ENCODE data around the gene IKBKG. TPM values are rescaled to one million over a fixed set of nuclear protein-coding genes. Genes with fewer than 3 reads are reported as not detected.
A peak's percentile ranks its signal among the peaks of the same experiment; 100 is the strongest.
"Not testable (repeated sequence)": the region's sequence is repeated elsewhere in the genome, so short reads cannot be mapped to it uniquely, and the experiment has no call there.

The IKBKG gene
- total and polyA plus RNA-seq, 7 experiments from 2014 or later: 19.6 to 45.5 (median 37.3) TPM

DNA sequence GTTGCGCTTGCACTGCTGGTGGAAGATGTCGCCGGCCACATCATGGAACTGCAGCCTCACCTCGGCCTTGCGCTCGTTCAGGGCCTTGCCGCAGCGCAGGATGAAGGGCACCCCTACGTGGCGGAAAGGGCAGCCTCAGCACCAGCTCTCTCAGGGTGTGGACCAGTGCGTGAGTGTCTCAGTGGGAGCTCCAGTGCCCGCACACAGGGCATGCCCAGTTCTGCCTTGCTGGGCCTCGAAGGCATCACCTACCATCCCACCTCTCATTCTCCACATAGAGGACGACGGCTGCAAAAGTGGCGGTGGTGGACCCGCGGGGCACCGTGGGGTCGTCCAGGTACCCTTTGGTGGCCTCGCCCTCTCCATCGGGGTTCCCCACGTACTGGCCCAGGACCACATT lies 14.7 kb upstream of the IKBKG start:
- Mint-ChIP-seq H3K27me3 (no peaks in the 10 kb centered on the region), H3K4me1 (peaks cover 0 to 7% (median 5%) of the 10 kb centered on the region in 7 donors), H3K27ac (no peak overlapping the region), H3K36me3 (peaks cover 0 to 6% (median 0%) of the 10 kb centered on the region in 5 donors), H3K4me3 (no peak overlapping the region), H3K9me3 (peaks cover 0 to 2% (median 0%) of the 10 kb centered on the region in 11 donors)
- ATAC-seq: no peak
- Histone ChIP-seq H3K9me3 (ENCODE audit: control insufficient read depth in 2 of 3, low read length in 3 of 3) (no peaks in the 10 kb centered on the region), H3K4me1 (ENCODE audit: control insufficient read depth in 2 of 2, insufficient read depth in 2 of 2, low read length in 2 of 2) (no peaks in the 10 kb centered on the region), H3K36me3 (ENCODE audit: control insufficient read depth in 2 of 3, insufficient read depth in 3 of 3, low read length in 3 of 3) (peaks cover 0 to 37% (median 0%) of the 10 kb centered on the region in 3 experiments), H3K27ac (ENCODE audit: low read depth, low read length) (no peak overlapping the region), H3K4me3 (ENCODE audit: low read length) (no peak overlapping the region), H3K27me3 (ENCODE audit: control insufficient read depth in 2 of 2, insufficient read depth in 2 of 2, low read length in 2 of 2) (no peaks in the 10 kb centered on the region)
- intact Hi-C loops (cut with micrococcal nuclease): loop anchor here in 1 of 2 donors (5.0 kb wide), 1 partner anchor 435 kb away; the partner anchor contains the start of gene MECP2
- CTCF ChIA-PET: interaction anchor here (1.4 to 2.1 kb wide), 2 partner anchors 11 to 42 kb away, joined by 4 to 5 read pairs; partner anchors contain the start of gene SLC10A3
- POLR2A ChIA-PET: interaction anchor here (1.0 to 2.3 kb wide), 3 partner anchors 133 to 162 kb away, joined by 3 to 12 read pairs (median 3); partner anchors contain the start of gene RPL10
- no peak for DNase-seq

DNA sequence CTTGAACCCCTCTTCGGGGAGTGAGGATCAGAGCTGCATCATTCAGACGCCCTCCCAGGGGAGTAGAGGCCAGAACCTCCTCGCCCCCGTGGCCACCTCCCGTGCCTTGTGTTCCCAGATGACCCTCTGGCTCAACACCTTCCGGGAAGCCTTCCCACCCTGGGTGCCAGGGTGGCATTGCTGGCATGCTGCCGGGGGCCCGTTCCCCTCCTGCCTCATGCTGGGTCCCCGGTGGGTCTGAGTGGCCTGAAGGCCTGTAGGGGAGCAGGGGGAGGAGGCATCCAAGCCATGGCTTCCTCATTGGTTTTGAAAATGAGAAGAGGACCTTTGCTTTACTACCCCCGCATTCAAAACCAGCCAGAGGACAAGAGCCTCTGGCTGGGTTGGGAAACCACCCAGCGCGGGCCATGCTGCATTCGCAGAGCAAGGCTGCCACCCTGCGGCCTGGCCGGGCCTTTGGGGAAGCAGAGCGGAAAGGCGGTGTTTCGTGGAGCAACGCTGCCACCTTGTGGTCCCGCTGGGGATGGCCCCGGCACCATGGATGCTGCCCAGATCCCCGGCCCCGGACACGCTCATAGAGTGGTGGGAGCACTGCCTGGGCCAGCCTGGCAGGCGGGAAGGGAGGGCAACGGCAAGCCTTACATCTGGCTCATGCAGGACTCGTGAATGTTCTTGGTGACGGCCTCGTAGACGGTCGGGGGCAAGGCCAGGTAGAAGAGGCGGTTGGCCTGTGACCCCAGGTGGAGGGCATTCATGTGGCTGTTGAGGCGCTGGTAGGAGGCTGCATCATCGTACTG lies 12.7 kb upstream of the IKBKG start:
- Mint-ChIP-seq H3K9me3 (no peaks in the 10 kb centered on the region), H3K4me3 (no peak overlapping the region), H3K4me1 (peaks cover 0 to 13% (median 6%) of the 10 kb centered on the region in 7 donors), H3K27me3 (no peaks in the 10 kb centered on the region), H3K36me3 (peaks cover 0 to 6% (median 0%) of the 10 kb centered on the region in 5 donors), H3K27ac (peak overlapping the region in 5 of 9 donors; percentile 26 to 72 (median 67))
- H3K4me3 ChIP-seq (ENCODE audit: low read length): no peak overlapping the region
- H3K9me3 ChIP-seq (ENCODE audit: control insufficient read depth in 2 of 3, low read length in 3 of 3): no peaks in the 10 kb centered on the region
- intact Hi-C loops (cut with micrococcal nuclease): loop anchor here (1.0 to 5.0 kb wide), 5 partner anchors 135 to 522 kb away; partner anchors contain the start of gene MECP2 (in 1 of the 2)
- CTCF ChIA-PET: interaction anchor here (0.7 to 1.8 kb wide), 3 partner anchors 161 to 213 kb away, joined by 3 to 13 read pairs (median 4); partner anchors contain the start of gene FLNA
- ATAC-seq: peak; percentile 100
- POLR2A ChIA-PET: interaction anchor here (0.7 to 1.3 kb wide), 3 partner anchors 20 to 161 kb away, joined by 3 read pairs; no protein-coding TSS in a partner anchor
- peak; percentile 78 to 93 (median 87) for DNase-seq
- H3K4me1 ChIP-seq (ENCODE audit: control insufficient read depth in 2 of 2, insufficient read depth in 2 of 2, low read length in 2 of 2): no peaks in the 10 kb centered on the region
- H3K36me3 ChIP-seq (ENCODE audit: control insufficient read depth in 2 of 3, insufficient read depth in 3 of 3, low read length in 3 of 3): peaks cover 0 to 37% (median 0%) of the 10 kb centered on the region in 3 experiments
- H3K27ac ChIP-seq (ENCODE audit: low read depth, low read length): peak overlapping the region; percentile 55
- H3K27me3 ChIP-seq (ENCODE audit: control insufficient read depth in 2 of 2, insufficient read depth in 2 of 2, low read length in 2 of 2): no peaks in the 10 kb centered on the region

DNA sequence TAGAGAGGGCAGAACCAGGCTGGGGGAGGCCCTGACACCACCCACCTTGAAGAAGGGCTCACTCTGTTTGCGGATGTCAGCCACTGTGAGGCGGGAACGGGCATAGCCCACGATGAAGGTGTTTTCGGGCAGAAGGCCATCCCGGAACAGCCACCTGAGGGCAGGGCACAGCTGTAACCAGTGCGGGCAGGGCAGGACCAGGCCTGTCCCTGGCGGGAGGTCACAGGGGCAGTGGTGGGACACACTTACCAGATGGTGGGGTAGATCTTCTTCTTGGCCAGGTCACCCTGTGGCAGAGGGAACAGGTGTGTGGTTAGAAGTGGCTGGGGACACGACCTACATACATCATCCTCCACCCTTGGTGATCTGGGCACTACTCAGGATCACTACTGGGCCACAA lies 11.5 kb upstream of the IKBKG start:
- no peaks in the 10 kb centered on the region for H3K27me3 Mint-ChIP-seq
- ATAC-seq (no peak), DNase-seq (no peak)
- peaks cover 0 to 6% (median 0%) of the 10 kb centered on the region in 5 donors for H3K36me3 Mint-ChIP-seq
- CTCF ChIA-PET: interaction anchor here (0.7 to 1.3 kb wide), 3 partner anchors 137 to 214 kb away, joined by 3 to 4 read pairs (median 4); partner anchors contain the start of gene RPL10
- Histone ChIP-seq H3K9me3 (ENCODE audit: control insufficient read depth in 2 of 3, low read length in 3 of 3) (no peaks in the 10 kb centered on the region), H3K27me3 (ENCODE audit: control insufficient read depth in 2 of 2, insufficient read depth in 2 of 2, low read length in 2 of 2) (no peaks in the 10 kb centered on the region), H3K36me3 (ENCODE audit: control insufficient read depth in 2 of 3, insufficient read depth in 3 of 3, low read length in 3 of 3) (peaks cover 0 to 37% (median 0%) of the 10 kb centered on the region in 3 experiments), H3K27ac (ENCODE audit: low read depth, low read length) (no peak overlapping the region), H3K4me1 (ENCODE audit: control insufficient read depth in 2 of 2, insufficient read depth in 2 of 2, low read length in 2 of 2) (no peaks in the 10 kb centered on the region), H3K4me3 (ENCODE audit: low read length) (no peak overlapping the region)
- H3K4me3 Mint-ChIP-seq: no peak overlapping the region
- intact Hi-C loops (cut with micrococcal nuclease): loop anchor here in 1 of 2 donors (2.0 kb wide), 1 partner anchor 523 kb away; no protein-coding TSS in a partner anchor
- POLR2A ChIA-PET: interaction anchor here (0.6 kb wide), 1 partner anchor 237 kb away, joined by 5 read pairs; no protein-coding TSS in a partner anchor
- peaks cover 0 to 13% (median 6%) of the 10 kb centered on the region in 7 donors for H3K4me1 Mint-ChIP-seq
- no peak overlapping the region for H3K27ac Mint-ChIP-seq
- H3K9me3 Mint-ChIP-seq: no peaks in the 10 kb centered on the region

DNA sequence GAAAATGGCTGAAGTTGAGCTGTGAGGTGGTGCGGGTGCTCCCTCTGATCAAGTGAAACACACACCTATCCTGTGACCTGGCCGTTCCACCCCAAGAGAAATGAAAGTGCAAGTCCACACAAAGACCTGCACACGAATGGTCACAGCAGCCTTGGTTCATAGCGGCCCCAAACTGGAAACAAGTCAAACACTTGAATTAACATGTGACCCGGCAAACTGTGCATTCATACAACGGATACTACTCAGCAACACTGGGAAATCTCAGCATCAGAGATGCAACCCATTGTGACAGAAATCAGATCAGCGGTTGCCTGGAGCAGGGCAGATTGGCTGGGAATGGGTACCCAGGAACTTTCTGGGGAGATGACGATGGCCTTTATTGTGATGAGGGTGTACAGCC lies 8.3 kb upstream of the IKBKG start:
- Mint-ChIP-seq H3K27ac (peak overlapping the region in 2 of 9 donors; percentile 55 to 80), H3K27me3 (no peaks in the 10 kb centered on the region), H3K4me1 (peaks cover 0 to 30% (median 18%) of the 10 kb centered on the region in 7 donors), H3K9me3 (no peaks in the 10 kb centered on the region), H3K36me3 (peaks cover 0 to 5% (median 0%) of the 10 kb centered on the region in 5 donors), H3K4me3 (no peak overlapping the region)
- Histone ChIP-seq H3K27ac (ENCODE audit: low read depth, low read length) (no peak overlapping the region), H3K4me3 (ENCODE audit: low read length) (no peak overlapping the region), H3K4me1 (ENCODE audit: control insufficient read depth in 2 of 2, insufficient read depth in 2 of 2, low read length in 2 of 2) (peaks cover 14 to 19% of the 10 kb centered on the region in 2 donors), H3K9me3 (ENCODE audit: control insufficient read depth in 2 of 3, low read length in 3 of 3) (no peaks in the 10 kb centered on the region), H3K36me3 (ENCODE audit: control insufficient read depth in 2 of 3, insufficient read depth in 3 of 3, low read length in 3 of 3) (peaks cover 0 to 15% (median 0%) of the 10 kb centered on the region in 3 experiments), H3K27me3 (ENCODE audit: control insufficient read depth in 2 of 2, insufficient read depth in 2 of 2, low read length in 2 of 2) (no peaks in the 10 kb centered on the region)
- DNase-seq (no peak), ATAC-seq (no peak)
- ChIA-PET CTCF (no interaction called here), POLR2A (interaction anchor here (0.6 kb wide), 1 partner anchor 513 kb away, joined by 4 read pairs; no protein-coding TSS in a partner anchor)
- intact Hi-C loops (cut with micrococcal nuclease): no loop called here

DNA sequence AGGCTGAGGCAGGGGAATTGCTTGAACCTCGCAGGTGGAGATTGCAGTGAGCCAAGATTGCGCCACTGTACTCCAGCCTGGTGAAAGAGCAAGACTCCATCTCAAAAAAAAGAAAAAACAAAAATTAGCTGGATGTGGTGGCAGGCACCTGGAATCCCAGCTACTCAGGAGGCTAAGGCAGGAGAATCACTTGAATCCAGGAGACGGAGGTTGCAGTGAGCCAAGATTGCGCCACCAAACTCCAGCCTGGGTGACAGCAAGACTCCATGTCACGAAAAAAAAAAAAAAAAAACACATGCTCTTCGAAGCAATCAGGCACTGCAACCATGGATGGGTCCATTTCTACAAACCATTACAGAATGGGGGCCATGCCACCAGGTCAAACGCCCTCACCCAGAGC lies 7.1 kb upstream of the IKBKG start:
- POLR2A ChIA-PET; H3K27me3 ChIP-seq (ENCODE audit: control insufficient read depth in 2 of 2, insufficient read depth in 2 of 2, low read length in 2 of 2); H3K27me3 Mint-ChIP-seq; H3K4me3 Mint-ChIP-seq; H3K4me3 ChIP-seq (ENCODE audit: low read length); DNase-seq; H3K36me3 Mint-ChIP-seq; H3K27ac ChIP-seq (ENCODE audit: low read depth, low read length); H3K9me3 Mint-ChIP-seq; H3K36me3 ChIP-seq (ENCODE audit: control insufficient read depth in 2 of 3, insufficient read depth in 3 of 3, low read length in 3 of 3); H3K9me3 ChIP-seq (ENCODE audit: control insufficient read depth in 2 of 3, low read length in 3 of 3); intact Hi-C loops (cut with micrococcal nuclease); ATAC-seq: not testable (repeated sequence)
- Mint-ChIP-seq H3K27ac (peak overlapping the region in 1 of 9 donors; percentile 16), H3K4me1 (peaks cover 0 to 32% (median 20%) of the 10 kb centered on the region in 7 donors)
- CTCF ChIA-PET: interaction anchor here (0.7 kb wide), 1 partner anchor 1100 kb away, joined by 7 read pairs; no protein-coding TSS in a partner anchor
- H3K4me1 ChIP-seq (ENCODE audit: control insufficient read depth in 2 of 2, insufficient read depth in 2 of 2, low read length in 2 of 2): peaks cover 19 to 25% of the 10 kb centered on the region in 2 donors

DNA sequence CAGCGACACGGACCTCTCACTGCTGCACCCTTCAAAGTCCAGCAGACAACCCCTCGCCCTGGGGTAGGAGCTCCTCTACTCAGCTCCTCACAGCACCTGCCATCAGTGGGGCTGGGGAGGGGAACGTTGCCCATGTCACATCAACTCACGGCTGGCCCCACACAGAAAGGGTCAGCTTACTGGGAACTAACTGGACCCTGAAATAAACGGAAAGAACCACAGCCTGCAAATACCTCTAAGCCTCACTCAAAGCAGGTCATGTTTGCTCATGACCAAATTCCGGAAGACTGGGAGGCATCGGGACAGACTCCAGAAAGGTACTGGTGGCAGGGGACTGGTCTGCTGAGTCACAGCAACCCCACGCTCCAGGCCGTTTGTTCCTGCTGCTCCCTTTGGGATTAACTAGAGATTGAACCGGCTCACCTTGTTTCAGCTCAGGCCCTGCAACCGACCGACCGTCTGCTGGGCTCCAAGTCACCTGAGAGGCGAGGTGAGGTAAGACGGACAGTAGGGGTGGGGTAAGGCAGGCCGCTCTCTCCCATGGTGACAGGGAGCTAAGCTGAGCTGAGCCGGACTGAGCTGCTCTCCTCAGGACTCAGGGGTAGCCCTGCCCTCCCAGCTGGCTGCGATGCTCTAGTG lies 6.4 kb upstream of the IKBKG start:
- Mint-ChIP-seq H3K9me3 (no peaks in the 10 kb centered on the region), H3K27ac (peak overlapping the region in 3 of 9 donors; percentile 16 to 75 (median 17)), H3K4me3 (no peak overlapping the region), H3K27me3 (no peaks in the 10 kb centered on the region), H3K36me3 (peaks cover 0 to 10% (median 0%) of the 10 kb centered on the region in 5 donors), H3K4me1 (peaks cover 0 to 36% (median 22%) of the 10 kb centered on the region in 7 donors)
- intact Hi-C loops (cut with micrococcal nuclease): no loop called here
- ChIA-PET POLR2A (interaction anchor here (1.6 kb wide), 1 partner anchor 114 kb away, joined by 4 read pairs; no protein-coding TSS in a partner anchor), CTCF (no interaction called here)
- H3K9me3 ChIP-seq (ENCODE audit: control insufficient read depth in 2 of 3, low read length in 3 of 3): no peaks in the 10 kb centered on the region
- ATAC-seq (no peak), DNase-seq (no peak)
- no peaks in the 10 kb centered on the region for H3K36me3 ChIP-seq (ENCODE audit: control insufficient read depth in 2 of 3, insufficient read depth in 3 of 3, low read length in 3 of 3)
- peaks cover 19 to 31% of the 10 kb centered on the region in 2 donors for H3K4me1 ChIP-seq (ENCODE audit: control insufficient read depth in 2 of 2, insufficient read depth in 2 of 2, low read length in 2 of 2)
- no peaks in the 10 kb centered on the region for H3K27me3 ChIP-seq (ENCODE audit: control insufficient read depth in 2 of 2, insufficient read depth in 2 of 2, low read length in 2 of 2)
- H3K27ac ChIP-seq (ENCODE audit: low read depth, low read length): no peak overlapping the region
- H3K4me3 ChIP-seq (ENCODE audit: low read length): no peak overlapping the region

All from naive thymus-derived CD4-positive, alpha-beta T cell (primary cell).